Measurements from ENCODE around the gene EFCAB6.

Gene EFCAB6, protein sequence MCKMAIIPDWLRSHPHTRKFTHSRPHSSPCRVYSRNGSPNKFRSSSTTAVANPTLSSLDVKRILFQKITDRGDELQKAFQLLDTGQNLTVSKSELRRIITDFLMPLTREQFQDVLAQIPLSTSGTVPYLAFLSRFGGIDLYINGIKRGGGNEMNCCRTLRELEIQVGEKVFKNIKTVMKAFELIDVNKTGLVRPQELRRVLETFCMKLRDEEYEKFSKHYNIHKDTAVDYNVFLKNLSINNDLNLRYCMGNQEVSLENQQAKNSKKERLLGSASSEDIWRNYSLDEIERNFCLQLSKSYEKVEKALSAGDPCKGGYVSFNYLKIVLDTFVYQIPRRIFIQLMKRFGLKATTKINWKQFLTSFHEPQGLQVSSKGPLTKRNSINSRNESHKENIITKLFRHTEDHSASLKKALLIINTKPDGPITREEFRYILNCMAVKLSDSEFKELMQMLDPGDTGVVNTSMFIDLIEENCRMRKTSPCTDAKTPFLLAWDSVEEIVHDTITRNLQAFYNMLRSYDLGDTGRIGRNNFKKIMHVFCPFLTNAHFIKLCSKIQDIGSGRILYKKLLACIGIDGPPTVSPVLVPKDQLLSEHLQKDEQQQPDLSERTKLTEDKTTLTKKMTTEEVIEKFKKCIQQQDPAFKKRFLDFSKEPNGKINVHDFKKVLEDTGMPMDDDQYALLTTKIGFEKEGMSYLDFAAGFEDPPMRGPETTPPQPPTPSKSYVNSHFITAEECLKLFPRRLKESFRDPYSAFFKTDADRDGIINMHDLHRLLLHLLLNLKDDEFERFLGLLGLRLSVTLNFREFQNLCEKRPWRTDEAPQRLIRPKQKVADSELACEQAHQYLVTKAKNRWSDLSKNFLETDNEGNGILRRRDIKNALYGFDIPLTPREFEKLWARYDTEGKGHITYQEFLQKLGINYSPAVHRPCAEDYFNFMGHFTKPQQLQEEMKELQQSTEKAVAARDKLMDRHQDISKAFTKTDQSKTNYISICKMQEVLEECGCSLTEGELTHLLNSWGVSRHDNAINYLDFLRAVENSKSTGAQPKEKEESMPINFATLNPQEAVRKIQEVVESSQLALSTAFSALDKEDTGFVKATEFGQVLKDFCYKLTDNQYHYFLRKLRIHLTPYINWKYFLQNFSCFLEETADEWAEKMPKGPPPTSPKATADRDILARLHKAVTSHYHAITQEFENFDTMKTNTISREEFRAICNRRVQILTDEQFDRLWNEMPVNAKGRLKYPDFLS (N-terminal part only)

DNA sequence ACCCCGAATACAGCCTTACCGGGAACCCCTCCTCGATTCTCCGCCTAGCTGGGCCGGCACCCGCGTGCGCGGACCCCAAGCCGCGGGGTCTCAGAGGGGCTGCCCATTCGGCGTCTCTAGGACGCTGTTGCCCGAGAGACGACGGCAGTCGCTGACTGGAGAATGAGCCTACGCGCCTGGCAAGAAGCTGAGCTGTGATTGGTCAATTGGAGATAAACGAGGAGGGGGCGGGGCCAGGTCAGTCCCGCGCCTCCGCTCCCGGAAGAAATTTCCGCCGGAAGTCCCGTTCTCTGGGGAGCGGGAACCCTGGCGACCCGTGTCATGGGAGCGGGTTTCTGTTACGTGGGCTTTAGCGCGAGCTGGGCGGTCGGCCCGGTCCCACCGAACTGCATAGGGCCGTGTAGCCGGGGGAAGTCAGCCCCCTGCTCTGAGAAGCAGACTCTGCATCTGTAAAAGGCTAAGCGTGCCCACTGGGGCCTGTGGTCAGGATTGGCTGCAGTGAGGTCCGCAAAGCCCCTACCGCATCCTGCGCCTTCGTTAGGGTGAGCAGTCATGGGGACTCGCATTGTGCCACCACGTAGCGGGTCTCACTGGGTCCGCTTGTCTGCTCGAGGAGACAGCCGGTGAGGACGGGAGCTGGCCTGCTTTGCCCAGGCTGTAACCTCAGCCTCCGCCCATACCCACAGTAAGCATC lies at the start of gene EFCAB6:
TSS of gene EFCAB6 (minus strand) at position 157 of the 694 bp plus-strand sequence. CDS start 29,987 bp downstream, outside the sequence.
- DNase-seq (ENCODE audit: low read depth, low spot score): peak; percentile 91
- TF ChIP-seq CTCF (IDR thresholded peaks at IDR 0.05; ENCODE audit: low read depth, low read length): no peak
- peak within 1 kb of the TSS; percentile 81 for H3K4me3 ChIP-seq (ENCODE audit: low read depth, low read length)
- in situ Hi-C loops (cut with HindIII; ENCODE audit: low sequenced_read_pairs): no loop called here

- H3K4me3 ChIP-seq (ENCODE audit: low read depth, low read length): peak overlapping the region; percentile 4
- DNase-seq (ENCODE audit: low read depth, low spot score): no peak
- TF ChIP-seq CTCF (IDR thresholded peaks at IDR 0.05; ENCODE audit: low read depth, low read length): no peak
- in situ Hi-C loops (cut with HindIII; ENCODE audit: low sequenced_read_pairs): no loop called here
Measured at GRCh38 chr22:43861529-43861928, 49.4 kb upstream of the EFCAB6 start.

- no peak for DNase-seq (ENCODE audit: low read depth, low spot score)
- in situ Hi-C loops (cut with HindIII; ENCODE audit: low sequenced_read_pairs): no loop called here
- TF ChIP-seq CTCF (IDR thresholded peaks at IDR 0.05; ENCODE audit: low read depth, low read length): no peak
- H3K4me3 ChIP-seq (ENCODE audit: low read depth, low read length): no peak overlapping the region
Measured at GRCh38 chr22:43860831-43861230, 48.7 kb upstream of the EFCAB6 start.

DNA sequence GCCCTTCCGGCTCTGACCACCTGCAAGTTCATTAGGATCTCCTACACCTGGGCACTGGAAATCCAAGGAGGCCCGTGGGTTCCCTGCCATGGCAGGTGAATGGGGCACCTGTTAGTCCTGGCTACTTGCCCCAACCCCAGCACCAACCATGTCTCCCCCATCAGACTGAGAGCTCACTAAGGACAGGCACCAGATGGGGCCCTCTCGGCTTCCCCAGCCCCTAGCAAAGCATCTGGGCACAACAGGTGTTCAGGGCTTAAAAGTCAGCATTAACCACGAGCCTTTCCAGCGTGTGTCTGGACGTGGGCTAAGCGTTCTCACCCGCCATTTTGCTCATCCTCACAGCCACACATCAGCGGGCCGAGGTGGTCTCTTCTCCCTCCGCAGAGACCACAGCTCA lies 48.0 kb upstream of the EFCAB6 start:
- H3K4me3 ChIP-seq (ENCODE audit: low read depth, low read length): no peak overlapping the region
- in situ Hi-C loops (cut with HindIII; ENCODE audit: low sequenced_read_pairs): no loop called here
- no peak for TF ChIP-seq CTCF (IDR thresholded peaks at IDR 0.05; ENCODE audit: low read depth, low read length)
- DNase-seq (ENCODE audit: low read depth, low spot score): no peak

DNA sequence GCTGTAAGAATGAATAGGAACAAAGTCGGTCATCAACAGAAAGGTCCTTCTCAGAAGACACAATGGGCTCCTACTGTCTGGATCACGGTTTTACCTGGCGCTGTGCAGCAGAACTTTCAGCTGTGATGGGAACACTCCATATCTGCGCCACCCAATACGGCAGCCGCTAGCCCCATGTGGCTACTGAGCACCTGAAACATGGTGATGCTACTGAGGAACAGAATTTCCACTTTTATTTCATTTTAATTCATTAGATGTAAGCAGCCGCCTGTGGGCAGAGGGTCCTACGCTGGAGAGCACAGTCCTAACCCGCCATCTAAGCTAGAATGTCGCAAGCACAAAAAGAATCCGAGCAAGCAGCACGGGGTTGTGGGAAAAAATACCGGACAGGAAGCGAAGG lies 47.5 kb upstream of the EFCAB6 start:
- no peak for TF ChIP-seq CTCF (IDR thresholded peaks at IDR 0.05; ENCODE audit: low read depth, low read length)
- no peak for DNase-seq (ENCODE audit: low read depth, low spot score)
- in situ Hi-C loops (cut with HindIII; ENCODE audit: low sequenced_read_pairs): no loop called here
- no peak overlapping the region for H3K4me3 ChIP-seq (ENCODE audit: low read depth, low read length)

All from astrocyte of the spinal cord (primary cell).